GM18951 (cell line): Measurements from ENCODE around the gene FAM221A.

Experiments
- POLR2A ChIP-seq: IDR thresholded peaks from 4 replicates; pipeline ENCODE4 v1.6.1; 2011; ENCODE audit warnings: mild to moderate bottlenecking; ENCODE audit not compliant: insufficient read length, insufficient read depth; ENCODE audit errors: extremely low read depth
- in situ Hi-C: fragments of 300-500 bp; cut with MboI; formaldehyde crosslinking; loops from one replicate; pipeline ENCODE4 v1.12.0; 2022; ENCODE audit warnings: low sequenced_read_pairs, mixed read lengths, inconsistent platforms; ENCODE audit not compliant: unreplicated experiment

Gene FAM221A

DNA sequence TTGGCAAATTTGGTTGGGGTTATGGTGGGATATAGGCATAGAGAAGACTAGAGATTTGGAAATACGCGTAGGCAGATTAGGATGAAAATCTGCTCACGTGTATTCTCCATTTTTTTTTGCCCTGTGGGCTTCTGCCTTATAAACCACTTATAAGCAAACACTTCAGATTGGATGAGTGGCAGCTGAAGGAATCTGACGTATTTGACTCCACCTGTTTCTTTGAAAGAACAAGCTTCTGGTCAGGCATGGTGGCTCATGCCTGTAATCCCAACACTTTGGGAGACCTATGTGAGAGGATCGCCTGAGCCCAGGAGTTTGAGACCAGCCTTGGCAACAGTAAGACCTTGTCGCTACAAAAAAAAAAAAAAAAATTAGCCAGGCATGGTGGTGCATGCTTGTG, 35.1 kb downstream of the FAM221A start:
- in situ Hi-C loops, result loop anchor here (25.0 kb wide), 1 partner anchor 428 kb away; the partner anchor contains the start of gene MALSU1
- TF ChIP-seq POLR2A, result no peak

DNA sequence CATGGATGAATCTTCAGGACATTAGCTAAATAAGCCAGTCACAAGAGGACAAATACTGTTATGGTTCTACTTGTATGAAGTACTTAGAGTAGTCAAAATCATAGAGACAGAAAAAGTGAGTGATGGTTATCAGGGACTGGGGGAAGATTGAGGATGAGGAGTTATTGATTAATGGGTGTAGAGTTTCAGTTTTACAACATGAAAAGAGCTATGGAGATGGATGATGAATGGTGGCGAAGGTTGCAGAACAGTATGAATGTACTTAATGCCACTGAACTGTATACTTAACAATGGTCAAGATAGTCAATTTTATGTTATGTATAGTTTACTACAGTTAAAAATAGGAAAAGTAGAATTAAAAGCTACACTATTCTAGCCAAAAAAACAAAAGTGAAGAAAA, 37.8 kb downstream of the FAM221A start:
- no peak for TF ChIP-seq POLR2A
- in situ Hi-C loops, result loop anchor here (25.0 kb wide), 1 partner anchor 430 kb away; the partner anchor contains the start of gene MALSU1

DNA sequence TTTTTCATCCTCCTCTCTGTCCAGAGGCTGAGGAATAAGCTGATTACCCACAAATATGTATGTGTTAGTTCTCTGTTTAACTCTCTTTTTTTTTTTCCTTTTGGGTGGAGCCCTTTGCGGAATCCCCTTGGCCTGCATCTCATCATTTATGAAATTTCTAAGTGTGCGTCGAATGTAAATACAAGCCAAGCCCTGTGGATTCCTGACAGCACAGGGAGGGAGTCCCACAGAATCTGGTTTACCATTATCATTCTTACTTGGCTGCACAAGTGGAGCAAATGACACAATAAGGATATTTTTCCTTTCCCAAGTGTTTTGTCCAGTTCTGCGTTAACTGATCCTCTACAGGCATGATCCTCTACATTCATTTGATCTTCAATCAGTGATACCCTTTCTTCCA, 41.5 kb downstream of the FAM221A start:
- in situ Hi-C loops, result loop anchor here (25.0 kb wide), 1 partner anchor 434 kb away; the partner anchor contains the start of gene MALSU1
- TF ChIP-seq POLR2A, result no peak

DNA sequence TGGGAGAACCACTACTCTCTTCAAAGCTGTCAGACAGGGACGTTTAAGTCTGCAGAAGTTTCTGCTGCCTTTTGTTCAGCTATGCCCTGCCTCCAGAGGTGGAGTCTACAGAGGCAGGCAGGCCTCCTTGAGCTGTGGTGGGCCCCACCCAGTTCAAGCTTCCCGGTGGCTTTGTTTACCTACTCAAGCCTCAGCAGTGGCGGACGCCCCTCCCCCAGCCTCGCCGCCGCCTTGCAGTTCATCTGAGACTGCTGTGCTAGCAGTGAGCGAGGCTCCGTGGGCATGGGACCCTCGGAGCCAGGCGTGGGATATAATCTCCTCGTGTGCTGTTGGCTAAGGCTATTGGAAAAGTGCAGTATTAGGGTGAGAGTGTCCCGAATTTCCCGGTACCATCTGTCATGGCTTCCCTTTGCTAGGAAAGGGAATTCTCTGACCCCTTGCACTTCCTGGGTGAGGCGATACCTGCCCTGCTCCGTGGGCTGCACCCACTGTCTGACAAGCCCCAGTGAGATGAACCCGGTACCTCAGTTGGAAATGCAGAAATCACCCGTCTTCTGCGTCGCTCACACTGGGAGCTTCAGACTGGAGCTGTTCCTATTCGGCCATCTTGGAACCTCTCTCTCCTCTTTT, 42.7 kb downstream of the FAM221A start:
- in situ Hi-C loops, result loop anchor here (25.0 kb wide), 1 partner anchor 435 kb away; the partner anchor contains the start of gene MALSU1

DNA sequence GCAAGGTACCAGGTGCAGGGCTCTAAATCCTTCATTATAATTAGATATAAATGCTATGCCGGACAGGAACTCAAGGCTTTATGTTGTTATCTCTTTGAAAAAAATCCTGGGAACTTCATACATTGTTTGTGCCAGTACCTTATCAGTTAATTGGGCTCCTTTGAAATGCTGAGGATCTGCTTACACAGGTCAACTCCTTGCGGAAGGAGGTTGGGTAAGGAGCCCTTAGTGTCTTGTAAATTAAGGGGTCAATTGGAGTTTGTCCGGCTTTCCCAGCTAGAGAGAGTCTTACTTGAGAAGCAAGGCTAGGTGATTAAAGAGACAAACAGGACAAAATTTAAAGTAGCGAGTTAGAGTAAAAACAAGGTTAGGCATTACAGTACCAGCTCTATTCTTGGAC, 44.1 kb downstream of the FAM221A start:
- in situ Hi-C loops, result loop anchor here (25.0 kb wide), 1 partner anchor 437 kb away; the partner anchor contains the start of gene MALSU1

DNA sequence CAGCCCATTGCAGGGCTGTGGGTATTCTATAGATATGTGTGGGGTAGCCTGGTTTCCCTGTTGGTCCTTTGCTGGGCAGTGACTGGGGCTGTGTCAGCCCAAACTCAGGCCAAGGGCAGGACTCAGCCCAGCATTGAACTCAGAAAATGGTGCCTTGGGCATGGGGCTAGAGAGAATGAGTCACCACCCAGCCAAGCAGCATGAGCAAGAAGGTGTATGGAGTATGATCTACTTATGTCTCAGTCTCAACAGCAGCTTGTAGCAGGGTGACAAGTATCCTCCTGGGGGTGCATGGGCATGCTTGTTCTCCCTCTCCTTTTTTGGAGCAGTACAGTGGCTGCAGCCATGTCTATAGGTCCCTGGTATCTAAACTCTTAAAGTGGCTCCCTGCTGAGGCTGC, 62.1 kb downstream of the FAM221A start:
- in situ Hi-C loops, result no loop called here
- no peak for TF ChIP-seq POLR2A

DNA sequence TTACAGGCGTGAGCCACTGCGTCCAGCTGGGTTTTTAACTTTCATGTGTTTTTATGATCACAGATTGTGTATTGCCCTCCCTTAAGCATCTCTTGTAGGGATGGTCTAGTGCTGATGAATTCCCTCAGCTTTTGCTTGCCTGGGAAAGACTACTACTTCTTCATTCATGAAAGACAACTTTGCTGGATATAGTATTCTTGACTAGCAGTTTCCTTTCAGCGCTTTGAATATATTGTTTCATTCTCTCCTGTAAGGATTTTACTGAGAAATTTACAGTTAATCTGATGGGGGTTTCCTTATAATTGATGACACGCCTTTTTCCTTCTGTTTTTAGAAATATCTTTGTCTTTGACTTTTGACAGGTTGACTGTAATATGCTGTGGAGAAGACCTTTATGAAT, 63.2 kb downstream of the FAM221A start:
- in situ Hi-C loops, result no loop called here
- TF ChIP-seq POLR2A, result no peak

DNA sequence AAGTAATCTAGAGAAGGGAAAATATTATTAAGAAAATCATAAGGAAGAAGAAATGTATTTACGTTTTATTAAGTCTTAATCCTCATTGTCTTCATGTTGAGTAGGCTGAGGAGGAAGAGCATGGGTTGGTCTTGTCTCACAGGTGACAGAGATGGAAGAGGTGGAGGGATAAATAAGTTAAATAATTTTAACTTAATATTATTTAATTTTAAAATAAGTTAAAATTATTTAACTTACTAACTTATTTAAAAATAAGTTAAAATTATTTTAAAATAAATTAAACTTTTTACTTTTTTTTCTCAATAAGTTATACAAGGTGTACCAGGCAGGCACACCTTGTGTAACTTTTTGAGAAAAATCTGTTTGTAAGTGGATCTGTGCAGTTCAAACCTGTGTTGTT, 66.6 kb downstream of the FAM221A start:
- in situ Hi-C loops, result no loop called here
- no peak for TF ChIP-seq POLR2A

DNA sequence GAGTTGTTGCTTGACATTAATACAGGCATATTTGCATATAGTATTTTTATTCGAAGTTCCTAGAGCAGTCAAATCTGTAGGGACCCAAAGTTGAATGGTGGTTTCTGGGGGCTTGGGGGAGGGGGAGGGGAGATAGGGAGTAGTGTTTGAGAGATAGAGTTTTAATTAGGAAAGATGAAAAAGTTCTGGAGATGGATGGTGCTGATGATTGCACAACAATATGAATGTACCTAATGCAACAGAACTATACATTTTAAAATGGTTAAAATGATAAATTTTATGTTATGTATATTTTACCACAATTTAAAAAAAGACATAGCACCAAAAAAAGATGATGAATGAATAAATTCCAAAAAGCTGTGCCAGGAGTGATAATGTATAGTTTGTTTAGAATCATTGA, 71.9 kb downstream of the FAM221A start:
- in situ Hi-C loops, result no loop called here
- no peak for TF ChIP-seq POLR2A
